ENCODE data around the gene MUC5AC.

DNA sequence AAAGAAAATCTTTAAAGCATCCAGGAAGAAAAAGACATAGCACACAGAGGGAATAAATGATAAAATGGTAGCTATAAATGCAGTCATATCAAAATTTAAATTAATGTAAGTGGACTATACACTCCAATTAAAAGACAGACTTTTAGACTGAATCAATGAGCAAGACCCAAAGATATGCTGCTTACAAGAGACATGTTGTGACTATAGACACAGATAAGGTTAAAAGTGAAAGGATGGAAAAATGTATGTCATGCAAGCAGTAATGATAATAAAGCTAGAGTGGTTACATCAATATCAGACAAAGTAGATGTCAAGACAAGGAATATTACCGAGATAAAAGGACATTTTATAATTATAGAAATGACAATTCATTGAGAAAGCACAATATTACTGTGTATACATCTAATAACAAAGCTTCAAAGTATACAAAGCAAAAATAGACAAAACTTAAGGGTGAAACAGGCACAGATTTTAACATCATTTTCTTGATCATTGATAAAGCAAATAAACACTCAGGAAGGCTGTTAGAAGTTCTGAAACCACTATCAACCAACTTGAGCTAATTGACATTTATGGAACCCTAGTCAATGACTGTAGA, 22.8 kb upstream of the MUC5AC start:
- TF ChIP-seq, protein P1, sequence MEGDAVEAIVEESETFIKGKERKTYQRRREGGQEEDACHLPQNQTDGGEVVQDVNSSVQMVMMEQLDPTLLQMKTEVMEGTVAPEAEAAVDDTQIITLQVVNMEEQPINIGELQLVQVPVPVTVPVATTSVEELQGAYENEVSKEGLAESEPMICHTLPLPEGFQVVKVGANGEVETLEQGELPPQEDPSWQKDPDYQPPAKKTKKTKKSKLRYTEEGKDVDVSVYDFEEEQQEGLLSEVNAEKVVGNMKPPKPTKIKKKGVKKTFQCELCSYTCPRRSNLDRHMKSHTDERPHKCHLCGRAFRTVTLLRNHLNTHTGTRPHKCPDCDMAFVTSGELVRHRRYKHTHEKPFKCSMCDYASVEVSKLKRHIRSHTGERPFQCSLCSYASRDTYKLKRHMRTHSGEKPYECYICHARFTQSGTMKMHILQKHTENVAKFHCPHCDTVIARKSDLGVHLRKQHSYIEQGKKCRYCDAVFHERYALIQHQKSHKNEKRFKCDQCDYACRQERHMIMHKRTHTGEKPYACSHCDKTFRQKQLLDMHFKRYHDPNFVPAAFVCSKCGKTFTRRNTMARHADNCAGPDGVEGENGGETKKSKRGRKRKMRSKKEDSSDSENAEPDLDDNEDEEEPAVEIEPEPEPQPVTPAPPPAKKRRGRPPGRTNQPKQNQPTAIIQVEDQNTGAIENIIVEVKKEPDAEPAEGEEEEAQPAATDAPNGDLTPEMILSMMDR (IDR thresholded peaks at IDR 0.05 in 4 of 5, conservative IDR thresholded peaks at IDR 0.05 in 1 of 5) = no peak
- no peak for TF ChIP-seq POLR2A (IDR thresholded peaks at IDR 0.05)

All from gastrocnemius medialis (tissue), 4 donors.